ENCODE data around the gene GIPC3. TPM values are rescaled to one million over a fixed set of nuclear protein-coding genes. Genes with fewer than 3 reads are reported as not detected.

Gene GIPC3
- total and polyA plus RNA-seq, 2 experiments from 2014 or later: 0.48 to 0.59 TPM

DNA sequence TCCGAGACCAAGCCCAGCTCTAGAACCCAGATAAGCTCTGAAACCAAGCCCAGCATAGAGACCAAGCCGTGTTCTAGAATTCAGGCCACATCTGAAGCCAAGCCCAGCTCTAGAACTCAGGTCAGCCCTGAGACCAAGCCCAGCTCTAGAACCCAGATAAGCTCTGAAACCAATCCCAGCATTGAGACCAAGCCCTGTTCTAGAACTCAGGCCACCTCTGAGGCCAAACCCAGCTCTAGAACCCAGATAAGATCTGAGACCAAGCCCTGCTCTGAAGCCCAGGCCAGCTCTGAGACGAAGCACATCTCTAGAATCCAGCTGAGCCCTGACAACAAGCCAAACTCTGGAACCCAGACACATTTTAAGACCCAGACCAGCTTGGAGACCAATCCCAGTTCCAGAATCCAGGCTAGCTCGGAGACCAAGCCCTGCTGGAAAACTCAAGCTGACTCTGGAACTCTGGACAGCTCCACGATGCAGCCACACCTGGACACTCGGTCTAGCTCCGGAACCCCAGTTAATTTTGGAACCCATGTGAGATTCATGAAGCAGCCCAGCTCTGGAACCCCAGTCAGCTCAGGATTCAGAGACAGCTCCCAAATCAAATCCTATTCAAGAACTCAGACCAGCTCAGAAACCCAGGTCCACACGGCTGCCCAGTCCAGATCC is 5.8 kb downstream of the GIPC3 start:
- Mint-ChIP-seq H3K27me3 (ENCODE audit: insufficient read depth, low read depth, poor library complexity) (peaks cover 13% of the 10 kb centered on the region), H3K4me1 (no peaks in the 10 kb centered on the region), H3K4me3 (no peak overlapping the region), H3K9me3 (peaks cover 17% of the 10 kb centered on the region), H3K27ac (no peak overlapping the region), H3K36me3 (ENCODE audit: low read depth) (peaks cover 3% of the 10 kb centered on the region; the same call in 2 of the 3 replicates)
- peaks cover 6% of the 10 kb centered on the region; the same call in 1 of the 2 replicates for H3F3A ChIP-seq (replicated peaks; ENCODE audit: low read depth)
- ATAC-seq (no peak), DNase-seq (ENCODE audit: low spot score) (no peak)
- no peaks in the 10 kb centered on the region for H4K20me1 ChIP-seq (replicated peaks; ENCODE audit: insufficient read depth)
- no peak for TF ChIP-seq ZNF114 (CRISPR knock-in tag; IDR thresholded peaks at IDR 0.05)
- TF ChIP-seq JUNB (IDR thresholded peaks at IDR 0.05; ENCODE audit: unreplicated experiment): no peak
- no peak for TF ChIP-seq CREB1 (CRISPR knock-in tag; IDR thresholded peaks at IDR 0.05; ENCODE audit: low read depth)
- no peak for TF ChIP-seq EZH2phosphoT487 (IDR thresholded peaks at IDR 0.05; ENCODE audit: unreplicated experiment)
- H3K27ac ChIP-seq (ENCODE audit: low read depth): no peak overlapping the region
- H3K4me1 ChIP-seq (ENCODE audit: insufficient read depth): no peaks in the 10 kb centered on the region
- H3K9me2 ChIP-seq (ENCODE audit: insufficient read depth): no peaks in the 10 kb centered on the region
- H3K36me3 ChIP-seq (ENCODE audit: insufficient read depth): no peaks in the 10 kb centered on the region
- H3K4me3 ChIP-seq: no peak overlapping the region
- no peak overlapping the region for H3K4me2 ChIP-seq
- H3K27me3 ChIP-seq (ENCODE audit: insufficient read depth): peaks cover 12% of the 10 kb centered on the region
- H3K79me2 ChIP-seq (replicated peaks; ENCODE audit: insufficient read depth): no peaks in the 10 kb centered on the region
- no peak overlapping the region for H2AFZ ChIP-seq

DNA sequence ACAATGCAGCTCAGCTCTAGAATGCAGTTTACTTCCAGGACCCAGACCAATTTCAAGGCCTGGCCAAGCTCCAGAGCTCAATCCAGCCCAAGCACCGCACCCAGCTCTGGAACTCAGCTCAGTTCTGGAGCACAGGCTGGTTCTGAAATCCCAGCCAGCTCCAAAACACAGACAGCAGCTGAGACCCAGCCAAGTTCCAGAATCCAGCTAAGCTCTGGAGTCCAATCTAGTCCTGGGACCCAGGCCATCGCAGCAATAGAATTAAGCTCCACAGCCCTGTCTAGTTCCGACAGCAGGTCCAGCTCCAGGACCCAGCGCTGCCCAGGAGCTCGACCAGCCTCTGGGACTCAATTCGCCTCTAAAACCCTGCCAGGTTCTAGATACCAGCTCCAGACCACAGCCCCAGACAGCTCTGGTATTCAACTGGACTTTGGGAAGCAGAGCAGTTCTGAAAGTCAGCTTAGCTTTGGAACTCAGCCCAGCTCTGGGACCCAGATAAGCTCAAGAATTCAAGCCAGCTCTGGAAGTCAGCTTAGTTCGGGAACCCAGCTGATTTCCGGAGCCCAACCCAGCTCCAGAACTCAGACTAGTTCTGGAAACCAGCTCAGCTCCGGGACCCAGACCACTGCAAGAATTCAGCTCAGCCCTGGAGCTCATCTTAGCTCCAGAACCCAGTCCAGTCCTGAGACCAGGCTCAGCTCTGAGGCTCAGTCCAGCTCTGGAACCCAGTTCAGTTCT is 6.8 kb downstream of the GIPC3 start:
- Histone ChIP-seq H3K27ac (ENCODE audit: low read depth) (no peak overlapping the region), H3K36me3 (ENCODE audit: insufficient read depth) (no peaks in the 10 kb centered on the region), H3K27me3 (ENCODE audit: insufficient read depth) (peaks cover 10% of the 10 kb centered on the region), H2AFZ (no peak overlapping the region), H3K9me2 (ENCODE audit: insufficient read depth) (no peaks in the 10 kb centered on the region), H4K20me1 (replicated peaks; ENCODE audit: insufficient read depth) (no peaks in the 10 kb centered on the region), H3K4me1 (ENCODE audit: insufficient read depth) (no peaks in the 10 kb centered on the region), H3K79me2 (replicated peaks; ENCODE audit: insufficient read depth) (no peaks in the 10 kb centered on the region), H3F3A (replicated peaks; ENCODE audit: low read depth) (peaks cover 6% of the 10 kb centered on the region; the same call in 1 of the 2 replicates), H3K4me2 (no peak overlapping the region), H3K4me3 (no peak overlapping the region)
- Mint-ChIP-seq H3K27me3 (ENCODE audit: insufficient read depth, low read depth, poor library complexity) (peaks cover 8% of the 10 kb centered on the region), H3K4me1 (no peaks in the 10 kb centered on the region), H3K9me3 (peaks cover 17% of the 10 kb centered on the region), H3K36me3 (ENCODE audit: low read depth) (peaks cover 3% of the 10 kb centered on the region; the same call in 2 of the 3 replicates), H3K27ac (no peak overlapping the region), H3K4me3 (no peak overlapping the region)
- ATAC-seq (no peak), DNase-seq (ENCODE audit: low spot score) (no peak)
- TF ChIP-seq NANOG (IDR thresholded peaks at IDR 0.05; ENCODE audit: borderline replicate concordance) (no peak), ZNF114 (CRISPR knock-in tag; IDR thresholded peaks at IDR 0.05) (no peak), EZH2 (IDR thresholded peaks at IDR 0.05; ENCODE audit: low read depth, unreplicated experiment) (no peak), POLR2AphosphoS5 (IDR thresholded peaks at IDR 0.05; ENCODE audit: low read depth) (no peak), JUNB (IDR thresholded peaks at IDR 0.05; ENCODE audit: unreplicated experiment) (no peak)
- TF ChIP-seq, protein P1, sequence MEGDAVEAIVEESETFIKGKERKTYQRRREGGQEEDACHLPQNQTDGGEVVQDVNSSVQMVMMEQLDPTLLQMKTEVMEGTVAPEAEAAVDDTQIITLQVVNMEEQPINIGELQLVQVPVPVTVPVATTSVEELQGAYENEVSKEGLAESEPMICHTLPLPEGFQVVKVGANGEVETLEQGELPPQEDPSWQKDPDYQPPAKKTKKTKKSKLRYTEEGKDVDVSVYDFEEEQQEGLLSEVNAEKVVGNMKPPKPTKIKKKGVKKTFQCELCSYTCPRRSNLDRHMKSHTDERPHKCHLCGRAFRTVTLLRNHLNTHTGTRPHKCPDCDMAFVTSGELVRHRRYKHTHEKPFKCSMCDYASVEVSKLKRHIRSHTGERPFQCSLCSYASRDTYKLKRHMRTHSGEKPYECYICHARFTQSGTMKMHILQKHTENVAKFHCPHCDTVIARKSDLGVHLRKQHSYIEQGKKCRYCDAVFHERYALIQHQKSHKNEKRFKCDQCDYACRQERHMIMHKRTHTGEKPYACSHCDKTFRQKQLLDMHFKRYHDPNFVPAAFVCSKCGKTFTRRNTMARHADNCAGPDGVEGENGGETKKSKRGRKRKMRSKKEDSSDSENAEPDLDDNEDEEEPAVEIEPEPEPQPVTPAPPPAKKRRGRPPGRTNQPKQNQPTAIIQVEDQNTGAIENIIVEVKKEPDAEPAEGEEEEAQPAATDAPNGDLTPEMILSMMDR (conservative IDR thresholded peaks at IDR 0.05; ENCODE audit: low read depth in 2 of 2): no peak
- TF ChIP-seq, protein P2, sequence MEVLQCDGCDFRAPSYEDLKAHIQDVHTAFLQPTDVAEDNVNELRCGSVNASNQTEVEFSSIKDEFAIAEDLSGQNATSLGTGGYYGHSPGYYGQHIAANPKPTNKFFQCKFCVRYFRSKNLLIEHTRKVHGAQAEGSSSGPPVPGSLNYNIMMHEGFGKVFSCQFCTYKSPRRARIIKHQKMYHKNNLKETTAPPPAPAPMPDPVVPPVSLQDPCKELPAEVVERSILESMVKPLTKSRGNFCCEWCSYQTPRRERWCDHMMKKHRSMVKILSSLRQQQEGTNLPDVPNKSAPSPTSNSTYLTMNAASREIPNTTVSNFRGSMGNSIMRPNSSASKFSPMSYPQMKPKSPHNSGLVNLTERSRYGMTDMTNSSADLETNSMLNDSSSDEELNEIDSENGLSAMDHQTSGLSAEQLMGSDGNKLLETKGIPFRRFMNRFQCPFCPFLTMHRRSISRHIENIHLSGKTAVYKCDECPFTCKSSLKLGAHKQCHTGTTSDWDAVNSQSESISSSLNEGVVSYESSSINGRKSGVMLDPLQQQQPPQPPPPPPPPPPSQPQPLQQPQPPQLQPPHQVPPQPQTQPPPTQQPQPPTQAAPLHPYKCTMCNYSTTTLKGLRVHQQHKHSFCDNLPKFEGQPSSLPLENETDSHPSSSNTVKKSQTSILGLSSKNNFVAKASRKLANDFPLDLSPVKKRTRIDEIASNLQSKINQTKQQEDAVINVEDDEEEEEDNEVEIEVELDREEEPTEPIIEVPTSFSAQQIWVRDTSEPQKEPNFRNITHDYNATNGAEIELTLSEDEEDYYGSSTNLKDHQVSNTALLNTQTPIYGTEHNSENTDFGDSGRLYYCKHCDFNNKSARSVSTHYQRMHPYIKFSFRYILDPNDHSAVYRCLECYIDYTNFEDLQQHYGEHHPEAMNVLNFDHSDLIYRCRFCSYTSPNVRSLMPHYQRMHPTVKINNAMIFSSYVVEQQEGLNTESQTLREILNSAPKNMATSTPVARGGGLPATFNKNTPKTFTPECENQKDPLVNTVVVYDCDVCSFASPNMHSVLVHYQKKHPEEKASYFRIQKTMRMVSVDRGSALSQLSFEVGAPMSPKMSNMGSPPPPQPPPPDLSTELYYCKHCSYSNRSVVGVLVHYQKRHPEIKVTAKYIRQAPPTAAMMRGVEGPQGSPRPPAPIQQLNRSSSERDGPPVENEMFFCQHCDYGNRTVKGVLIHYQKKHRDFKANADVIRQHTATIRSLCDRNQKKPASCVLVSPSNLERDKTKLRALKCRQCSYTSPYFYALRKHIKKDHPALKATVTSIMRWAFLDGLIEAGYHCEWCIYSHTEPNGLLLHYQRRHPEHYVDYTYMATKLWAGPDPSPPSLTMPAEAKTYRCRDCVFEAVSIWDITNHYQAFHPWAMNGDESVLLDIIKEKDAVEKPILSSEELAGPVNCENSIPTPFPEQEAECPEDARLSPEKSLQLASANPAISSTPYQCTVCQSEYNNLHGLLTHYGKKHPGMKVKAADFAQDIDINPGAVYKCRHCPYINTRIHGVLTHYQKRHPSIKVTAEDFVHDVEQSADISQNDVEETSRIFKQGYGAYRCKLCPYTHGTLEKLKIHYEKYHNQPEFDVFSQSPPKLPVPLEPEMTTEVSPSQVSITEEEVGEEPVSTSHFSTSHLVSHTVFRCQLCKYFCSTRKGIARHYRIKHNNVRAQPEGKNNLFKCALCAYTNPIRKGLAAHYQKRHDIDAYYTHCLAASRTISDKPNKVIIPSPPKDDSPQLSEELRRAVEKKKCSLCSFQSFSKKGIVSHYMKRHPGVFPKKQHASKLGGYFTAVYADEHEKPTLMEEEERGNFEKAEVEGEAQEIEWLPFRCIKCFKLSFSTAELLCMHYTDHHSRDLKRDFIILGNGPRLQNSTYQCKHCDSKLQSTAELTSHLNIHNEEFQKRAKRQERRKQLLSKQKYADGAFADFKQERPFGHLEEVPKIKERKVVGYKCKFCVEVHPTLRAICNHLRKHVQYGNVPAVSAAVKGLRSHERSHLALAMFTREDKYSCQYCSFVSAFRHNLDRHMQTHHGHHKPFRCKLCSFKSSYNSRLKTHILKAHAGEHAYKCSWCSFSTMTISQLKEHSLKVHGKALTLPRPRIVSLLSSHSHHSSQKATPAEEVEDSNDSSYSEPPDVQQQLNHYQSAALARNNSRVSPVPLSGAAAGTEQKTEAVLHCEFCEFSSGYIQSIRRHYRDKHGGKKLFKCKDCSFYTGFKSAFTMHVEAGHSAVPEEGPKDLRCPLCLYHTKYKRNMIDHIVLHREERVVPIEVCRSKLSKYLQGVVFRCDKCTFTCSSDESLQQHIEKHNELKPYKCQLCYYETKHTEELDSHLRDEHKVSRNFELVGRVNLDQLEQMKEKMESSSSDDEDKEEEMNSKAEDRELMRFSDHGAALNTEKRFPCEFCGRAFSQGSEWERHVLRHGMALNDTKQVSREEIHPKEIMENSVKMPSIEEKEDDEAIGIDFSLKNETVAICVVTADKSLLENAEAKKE (CRISPR knock-in tag; IDR thresholded peaks at IDR 0.05): no peak
